NCI-H446 treated with DMSO at 0.1 percent for 48 hours (cell line): ENCODE data around the gene SLC25A33.
"Not testable (repeated sequence)": the region's sequence is repeated elsewhere in the genome, so short reads cannot be mapped to it uniquely, and the experiment has no call there.

Source experiments
- DNase-seq: peaks from one replicate; lab custom pipeline; 2025; lab: John Stamatoyannopoulos, UW

The SLC25A33 gene

DNA sequence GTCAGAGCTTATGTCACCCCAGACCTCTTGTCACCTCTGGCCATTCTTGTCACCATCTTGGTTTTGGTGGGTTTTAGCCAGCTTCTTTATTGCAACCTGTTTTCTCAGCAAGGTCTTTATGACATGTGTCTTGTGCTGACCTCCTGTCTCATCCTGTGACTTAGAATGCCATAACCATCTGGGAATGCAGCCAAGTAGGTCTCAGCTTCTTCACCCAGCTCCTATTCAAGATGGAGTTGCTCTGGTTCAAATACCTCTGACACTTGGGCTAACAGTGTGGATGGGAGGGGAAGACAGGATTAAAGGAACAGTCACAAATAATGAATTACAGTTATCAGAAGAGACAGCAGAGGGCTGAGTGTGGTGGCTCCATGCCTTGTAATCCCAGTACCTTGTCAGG, 81.8 kb downstream of the SLC25A33 start:
- DNase-seq, result no peak

DNA sequence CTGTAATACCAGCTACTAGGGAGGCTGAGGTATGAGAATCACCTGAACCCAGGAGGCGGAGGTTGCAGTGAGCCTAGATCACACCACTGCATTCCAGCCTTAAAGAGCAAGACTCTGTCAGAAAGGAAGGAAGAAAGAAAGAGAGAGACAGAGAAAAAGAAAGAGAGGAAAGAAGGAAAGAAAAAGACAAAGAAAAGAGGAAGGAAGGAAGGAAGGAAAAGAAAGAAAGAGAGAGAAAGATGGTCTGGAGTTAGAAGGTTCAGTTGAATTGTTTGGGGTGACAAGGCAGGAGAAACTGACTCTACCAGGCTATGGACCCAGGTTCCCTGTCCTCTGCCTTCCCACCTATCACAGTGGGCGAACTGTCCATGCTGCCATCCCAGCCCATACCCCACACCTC, 84.8 kb downstream of the SLC25A33 start:
- no peak for DNase-seq

DNA sequence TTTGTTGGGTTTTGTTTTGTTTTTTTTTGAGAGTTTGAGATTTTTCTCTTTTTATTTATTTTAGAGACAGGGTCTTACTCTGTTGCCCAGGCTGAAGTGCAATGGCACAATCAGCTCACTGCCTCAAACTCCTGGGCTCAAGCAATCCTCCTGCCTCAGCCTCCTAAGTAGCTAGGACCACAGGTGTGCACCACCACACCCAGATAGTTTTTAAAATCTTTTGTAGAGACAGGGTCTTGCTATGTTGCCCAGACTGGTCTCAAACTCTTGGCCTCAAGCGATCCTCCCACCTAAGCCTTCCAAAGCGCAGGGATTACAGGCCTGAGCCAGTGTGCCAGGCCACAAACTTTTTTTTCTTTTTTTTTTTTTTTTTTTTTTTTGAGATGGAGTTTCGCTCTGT, 85.8 kb downstream of the SLC25A33 start:
- DNase-seq, result not testable (repeated sequence)

DNA sequence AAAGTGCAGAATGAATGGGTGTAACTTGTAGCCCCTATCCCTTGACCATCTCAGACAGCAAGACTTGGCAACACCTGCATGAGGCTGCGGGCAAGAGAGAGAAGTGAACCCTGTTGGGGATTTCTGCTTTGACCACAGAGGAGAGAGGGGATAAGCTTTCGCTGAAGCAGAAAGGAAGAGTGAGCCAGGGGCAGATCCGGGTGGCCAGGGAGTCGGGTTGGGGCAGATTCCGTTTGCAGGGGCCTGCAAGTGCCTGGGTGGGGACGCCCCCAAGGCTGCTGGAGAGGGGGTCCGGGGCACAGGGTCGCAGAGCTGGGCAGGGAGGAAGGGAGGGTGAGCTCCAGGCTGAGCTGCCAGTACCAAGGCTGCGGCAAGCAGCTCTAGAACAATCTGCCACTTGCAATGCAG, 86.9 kb downstream of the SLC25A33 start:
- DNase-seq, result no peak

DNA sequence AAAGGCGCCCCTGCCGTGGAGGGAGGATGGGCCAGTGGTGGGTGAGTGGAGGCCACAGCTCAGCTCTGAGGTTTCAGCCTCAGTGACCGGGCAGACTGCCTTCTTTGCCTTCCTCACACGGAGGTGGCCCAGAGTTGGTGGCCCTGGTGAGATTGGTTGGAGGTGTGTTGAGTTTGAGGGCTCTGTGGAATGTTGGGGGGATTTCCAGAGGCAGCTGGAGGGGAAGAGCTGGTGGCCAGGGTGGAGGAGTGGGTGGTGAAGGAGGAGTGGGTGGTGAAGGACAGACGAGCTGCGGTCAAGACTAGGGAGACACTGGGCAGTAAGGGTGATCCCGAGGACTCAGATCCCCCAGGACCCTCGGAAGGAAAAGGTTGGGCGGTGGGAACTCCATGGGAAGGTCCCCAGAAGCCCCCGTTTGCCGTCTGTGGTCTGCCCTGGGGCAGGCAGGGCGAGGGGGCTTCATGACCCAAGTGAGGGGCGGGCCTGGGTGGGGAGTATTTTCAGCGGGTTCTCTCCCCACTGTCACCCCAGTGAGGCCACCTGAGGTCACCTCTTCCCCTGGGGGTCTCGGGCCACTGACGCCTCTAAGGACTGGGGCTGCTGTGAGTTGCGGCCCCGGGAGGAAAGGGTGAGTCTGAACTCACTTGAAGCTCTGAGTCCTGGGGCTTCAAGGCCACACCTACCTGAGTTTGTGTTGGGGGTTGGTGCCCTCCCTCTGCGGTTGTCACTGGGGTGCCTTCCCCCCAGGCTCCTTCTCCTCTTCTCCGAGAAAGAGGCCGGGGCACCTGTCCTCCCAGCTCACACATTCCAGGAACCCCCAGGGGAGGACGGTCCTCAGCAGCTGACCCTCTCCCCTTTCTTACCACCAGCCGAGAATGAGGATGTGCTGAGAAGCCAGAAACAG, 89.5 kb downstream of the SLC25A33 start:
- no peak for DNase-seq

DNA sequence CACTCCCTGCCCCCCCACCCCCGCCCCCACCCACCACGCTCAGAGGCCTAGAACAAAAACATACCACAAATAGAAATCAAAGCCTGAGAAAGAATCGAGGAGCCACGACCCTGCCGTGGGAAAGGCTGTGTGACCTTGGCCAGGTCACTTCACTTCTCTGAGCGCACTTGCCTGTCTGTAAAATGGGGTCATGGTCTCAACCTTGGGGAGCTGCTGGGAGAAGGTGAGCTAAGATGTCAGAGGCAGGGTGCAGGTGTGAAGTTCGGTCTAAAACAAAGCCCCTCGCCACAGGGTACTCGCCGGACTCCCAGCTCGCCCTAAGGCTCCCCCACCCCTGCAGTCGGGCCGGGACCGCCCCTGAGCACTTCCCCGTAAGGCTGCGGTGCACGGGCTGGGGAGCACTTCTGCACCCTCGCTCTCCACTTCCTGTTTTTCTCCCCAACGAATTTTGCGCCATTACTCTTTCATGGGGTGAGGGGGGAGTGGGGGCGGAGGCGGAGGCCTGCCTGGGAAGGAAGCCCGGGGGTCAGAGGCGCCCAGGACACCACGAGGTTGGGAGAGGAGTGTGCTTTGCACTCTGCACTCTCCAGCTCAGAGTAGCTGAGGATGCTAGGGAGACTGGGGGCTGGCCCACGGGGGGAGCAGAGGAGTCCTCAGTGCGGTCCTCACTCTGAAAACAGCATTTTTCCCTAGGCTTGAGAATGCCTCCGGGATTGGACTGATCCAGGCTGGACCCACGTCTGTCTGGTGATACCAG, 90.4 kb downstream of the SLC25A33 start:
- no peak for DNase-seq

DNA sequence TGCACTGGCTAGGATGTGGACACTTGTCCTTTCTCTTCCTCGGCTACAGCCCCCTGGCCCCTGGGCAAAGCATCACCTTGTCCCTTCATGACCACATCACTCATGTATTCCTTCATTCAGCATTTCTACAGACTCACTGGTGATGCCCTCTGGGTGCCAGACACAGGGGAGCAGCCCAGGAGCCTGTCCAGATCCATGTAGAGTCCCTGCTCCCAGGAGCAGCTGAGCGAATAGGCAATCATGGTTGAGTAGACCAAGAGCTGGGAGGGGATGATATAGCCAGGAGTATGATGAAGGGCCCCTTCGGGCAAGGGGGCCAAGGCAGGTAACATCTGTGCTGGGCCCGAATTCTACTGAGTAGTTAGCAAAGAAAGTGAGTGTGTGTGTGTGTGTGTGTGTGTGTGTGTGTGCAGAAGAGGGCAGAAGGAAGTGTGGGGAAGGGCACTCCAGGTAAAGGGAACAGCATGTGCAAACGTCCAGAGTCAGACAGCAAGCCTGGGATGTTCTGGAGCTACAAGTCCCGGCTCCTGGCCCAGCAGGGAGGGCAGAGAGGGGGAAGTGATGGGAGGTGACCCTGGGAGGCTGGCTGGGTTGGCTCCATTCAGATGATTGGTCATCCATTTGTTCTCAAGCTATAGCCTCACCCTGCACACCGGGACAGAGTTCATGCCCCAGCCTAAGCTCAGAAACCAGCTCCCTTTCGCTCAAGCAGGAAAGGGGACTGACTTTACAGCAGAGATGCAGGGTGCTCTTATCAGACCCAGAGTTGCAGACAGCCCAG, 91.3 kb downstream of the SLC25A33 start:
- DNase-seq, result no peak

DNA sequence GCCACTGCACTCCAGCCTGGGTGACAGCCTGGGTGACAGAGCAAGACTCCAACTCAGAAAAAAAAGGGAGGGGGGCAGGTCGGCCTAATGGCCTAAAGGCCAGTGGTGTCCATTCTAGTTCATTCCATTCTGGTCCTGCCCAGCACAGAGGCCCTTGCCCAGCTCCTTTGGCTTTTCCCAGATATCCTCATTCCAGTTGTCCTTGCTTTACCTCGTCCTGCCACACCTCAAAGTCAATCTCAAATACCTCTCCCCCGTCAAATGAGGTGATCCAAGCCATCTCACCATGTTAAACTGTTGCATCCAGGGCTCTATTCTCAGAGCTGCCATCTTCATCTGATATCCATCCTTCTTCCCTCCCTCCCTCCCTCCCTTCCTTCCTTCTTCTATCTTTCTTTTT, 92.3 kb downstream of the SLC25A33 start:
- DNase-seq, result no peak

DNA sequence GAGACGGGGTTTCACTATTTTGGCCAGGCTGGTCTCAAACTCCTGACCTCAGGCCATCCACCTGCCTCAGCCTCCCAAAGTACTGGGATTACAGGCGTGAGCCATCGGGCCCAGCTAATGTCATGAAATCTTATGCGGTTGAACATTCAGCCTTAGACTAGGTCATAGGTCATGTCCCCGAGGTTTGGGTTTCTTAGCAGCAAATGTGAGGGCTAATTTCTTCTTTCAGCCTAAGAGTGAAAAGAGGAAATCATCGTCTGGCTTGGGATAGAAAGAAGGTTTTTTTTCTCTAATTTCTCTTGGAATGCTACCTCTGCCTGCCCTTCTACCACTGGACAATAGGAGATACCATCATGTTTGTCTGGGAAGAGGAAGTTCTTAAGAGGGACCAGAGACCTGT, 94.2 kb downstream of the SLC25A33 start:
- no peak for DNase-seq

DNA sequence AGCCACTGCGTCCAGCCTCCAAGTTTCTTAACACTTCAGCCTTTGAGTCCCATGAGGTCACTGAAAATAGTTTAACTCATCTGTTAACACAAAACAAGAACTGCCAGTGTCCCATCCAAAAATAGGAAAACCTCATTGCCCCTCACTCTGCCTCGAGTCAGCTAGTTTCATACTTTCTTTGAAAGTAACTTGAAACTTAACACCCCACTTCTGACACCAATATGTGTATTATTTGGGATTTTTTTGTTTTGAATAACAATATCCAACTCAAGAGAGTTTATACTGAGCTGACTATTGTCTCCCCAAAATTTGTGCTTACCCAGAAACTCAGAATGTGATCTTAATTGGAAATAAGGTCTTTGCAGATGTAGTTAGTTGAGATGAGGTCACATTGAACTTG, 95.3 kb downstream of the SLC25A33 start:
- no peak for DNase-seq
